GM12873 (cell line): Measurements from ENCODE around the gene C1QTNF5.

ENCODE experiments used
- CTCF ChIP-seq: IDR thresholded peaks from 2 replicates; pipeline ENCODE4 v1.5.1; 2012; ENCODE audit warnings: low read depth, mild to moderate bottlenecking, moderate library complexity, low read length, control low read depth; ENCODE audit not compliant: insufficient read depth; ENCODE audit errors: missing control alignments

The C1QTNF5 gene

DNA sequence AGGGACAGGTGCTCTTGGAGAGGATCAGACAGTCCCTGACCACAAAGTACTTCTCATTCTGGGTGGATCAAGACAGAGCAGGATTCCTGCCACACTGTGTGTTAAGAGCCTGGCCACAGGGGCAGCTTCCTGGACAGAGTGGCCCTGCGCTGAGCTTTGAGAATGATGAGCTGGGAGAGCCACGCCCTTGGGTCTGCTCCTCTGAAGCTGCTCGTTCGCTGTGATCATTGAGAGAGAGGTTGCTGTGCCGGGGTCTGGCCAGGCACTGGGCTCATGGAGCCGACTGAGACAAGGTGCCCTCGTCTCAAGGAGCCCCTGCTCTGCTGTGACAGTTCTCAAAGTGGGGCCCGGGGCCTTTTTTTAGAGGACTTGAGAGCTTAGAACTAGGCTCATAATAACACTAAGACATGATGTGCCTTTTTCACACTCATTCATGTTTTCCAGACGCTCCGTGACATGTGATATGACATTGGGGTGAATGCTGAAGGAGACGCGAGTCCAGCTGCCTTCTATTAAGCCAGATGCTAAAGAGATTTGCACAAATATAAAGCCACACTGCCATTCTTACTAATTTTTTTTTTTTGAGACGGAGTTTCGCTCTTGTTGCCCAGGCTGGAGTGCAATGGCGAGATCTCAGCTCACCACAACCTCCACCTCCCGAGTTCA is 7.4 kb upstream of the C1QTNF5 start:
- TF ChIP-seq CTCF = no peak

GRCh38 chr11:119347242-119347641 is 6.6 kb upstream of the C1QTNF5 start:
- TF ChIP-seq CTCF = no peak

DNA sequence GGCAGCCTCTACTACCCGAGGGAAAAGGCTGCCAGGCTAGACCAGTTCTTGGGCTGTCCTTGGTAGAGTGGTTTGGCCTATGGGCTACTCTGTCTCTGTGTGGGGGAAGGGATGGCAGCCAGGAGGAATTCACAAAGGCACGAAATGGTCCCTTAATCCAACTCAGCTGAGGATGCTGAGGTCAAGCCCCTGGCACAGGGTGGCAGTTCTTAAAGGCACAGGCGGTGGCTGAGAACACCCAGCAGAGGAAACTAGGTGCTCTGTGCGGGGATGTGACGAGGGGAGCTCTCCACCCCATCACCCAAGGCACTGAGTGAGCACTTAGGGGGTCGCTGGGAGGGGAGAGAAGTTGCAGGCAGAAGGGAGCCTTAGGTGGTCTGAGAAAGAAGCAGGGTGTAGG is 5.9 kb upstream of the C1QTNF5 start, which contains the start of gene MFRP:
Gene MFRP (minus strand): TSS at position 101 of the 400 bp plus-strand sequence. CDS start 192 bp downstream, outside the sequence.
- TF ChIP-seq CTCF = no peak

DNA sequence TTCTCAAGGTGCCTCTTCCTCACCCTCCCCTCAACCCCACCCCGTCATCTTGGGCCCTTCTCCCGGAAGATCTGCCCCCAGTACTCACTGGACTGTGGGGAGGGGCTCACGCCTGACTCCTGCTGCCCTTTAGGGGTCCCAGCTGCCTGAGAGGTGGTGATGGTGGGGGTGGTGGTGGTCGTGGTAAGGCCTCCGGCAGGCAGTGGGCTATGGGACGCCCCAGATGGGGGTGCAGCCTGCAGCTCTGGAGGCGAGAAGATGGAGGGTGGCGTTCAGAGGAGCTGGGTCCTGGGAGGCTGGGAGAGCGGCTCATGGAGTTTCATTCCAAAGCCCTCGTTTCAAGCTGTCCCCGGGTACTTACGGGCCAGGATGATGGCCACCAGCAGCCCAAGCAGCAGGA is 5.0 kb upstream of the C1QTNF5 start:
- TF ChIP-seq CTCF = no peak

DNA sequence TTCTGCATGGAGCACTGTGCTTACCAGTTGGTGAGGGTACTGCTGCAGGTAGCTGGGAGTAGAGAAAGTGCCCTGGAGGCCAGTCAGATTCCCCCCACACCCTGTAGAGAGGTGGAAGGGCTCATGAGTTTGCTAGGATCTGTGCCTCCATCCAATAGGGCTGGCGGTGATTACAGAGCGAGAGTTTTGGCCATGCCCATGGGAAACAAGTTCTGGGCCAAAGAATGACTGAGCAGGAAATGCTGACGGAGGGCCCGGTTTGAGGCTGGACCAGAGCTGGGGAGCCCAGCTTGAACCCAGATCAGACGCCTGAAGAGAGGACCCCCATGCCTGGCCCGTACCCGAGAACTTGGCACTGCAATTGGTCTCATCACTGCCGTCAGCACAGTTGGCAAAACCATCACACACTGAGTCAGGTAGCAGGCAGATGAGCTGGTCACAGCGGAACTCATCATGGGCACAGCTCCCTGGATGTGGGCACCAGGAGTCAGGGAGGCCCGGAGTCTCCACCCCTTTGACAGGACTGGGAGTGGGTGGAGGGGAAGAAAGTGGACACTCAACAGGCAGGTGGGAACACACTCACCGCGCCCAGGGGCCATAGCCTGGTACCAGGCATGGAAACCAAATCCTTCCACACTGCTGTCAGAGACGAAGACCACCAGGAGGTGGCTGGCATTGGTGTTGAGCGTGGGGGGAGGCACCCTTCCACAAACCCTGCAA is 3.8 kb upstream of the C1QTNF5 start:
- TF ChIP-seq CTCF = no peak

- TF ChIP-seq CTCF = no peak
Measured at GRCh38 chr11:119343726-119344125, 3.0 kb upstream of the C1QTNF5 start.

DNA sequence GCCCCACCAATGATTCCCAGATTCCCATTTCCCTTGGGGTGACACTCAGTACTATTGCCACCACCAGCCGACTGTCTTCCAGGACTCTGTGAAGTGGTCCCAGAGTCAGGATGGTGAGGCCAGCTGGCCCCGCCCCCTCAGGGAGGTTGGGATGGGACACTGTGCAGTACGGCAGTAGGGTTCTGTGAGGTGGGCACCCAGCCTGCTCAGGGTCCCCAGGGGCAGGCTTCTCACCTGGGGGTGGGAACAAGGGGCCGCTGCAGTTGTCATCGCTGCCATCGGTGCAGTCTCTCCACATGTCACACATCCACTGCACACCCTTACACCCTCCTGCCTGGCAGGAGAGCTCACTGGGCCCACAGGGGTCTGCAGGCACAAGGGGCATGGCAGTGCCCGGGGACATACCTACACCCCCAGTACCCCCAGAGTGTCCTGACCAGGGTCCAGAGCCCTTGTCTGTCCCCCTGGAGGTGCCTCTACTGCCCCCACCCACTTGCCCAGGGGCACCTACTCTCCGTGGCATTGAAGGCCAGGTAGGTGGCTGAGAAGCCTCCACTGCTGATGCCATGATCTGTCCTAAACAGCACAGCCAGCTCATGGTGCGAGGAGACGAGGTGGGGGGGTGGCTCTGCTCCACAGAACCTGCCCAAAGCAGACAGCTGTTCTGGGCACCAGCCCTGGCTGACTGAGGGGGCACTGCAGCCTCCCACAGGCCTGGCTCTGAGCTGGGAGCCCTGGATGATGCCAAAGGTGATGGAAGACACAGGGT is 1.9 kb upstream of the C1QTNF5 start:
- TF ChIP-seq CTCF = no peak
